Measurements from ENCODE around the gene SEM1.

The SEM1 gene

GRCh38 chr7:96719164-96719563, 9.5 kb upstream of the SEM1 start:
- DNase-seq (ENCODE audit: extremely low read depth, low read depth) = no peak
- no peak for TF ChIP-seq CTCF (IDR thresholded peaks at IDR 0.05; ENCODE audit: low read depth, low read length)

GRCh38 chr7:96718107-96719003, 8.7 kb upstream of the SEM1 start:
- DNase-seq (ENCODE audit: extremely low read depth, low read depth) = no peak
- TF ChIP-seq CTCF (IDR thresholded peaks at IDR 0.05; ENCODE audit: low read depth, low read length) = no peak

GRCh38 chr7:96713037-96713436, 3.4 kb upstream of the SEM1 start:
- DNase-seq (ENCODE audit: extremely low read depth, low read depth) = no peak
- TF ChIP-seq CTCF (IDR thresholded peaks at IDR 0.05; ENCODE audit: low read depth, low read length) = no peak

- no peak for TF ChIP-seq CTCF (IDR thresholded peaks at IDR 0.05; ENCODE audit: low read depth, low read length)
- no peak for DNase-seq (ENCODE audit: extremely low read depth, low read depth)
Measured at GRCh38 chr7:96710544-96710943, 898 bp upstream of the SEM1 start.

- no peak for TF ChIP-seq CTCF (IDR thresholded peaks at IDR 0.05; ENCODE audit: low read depth, low read length)
- DNase-seq (ENCODE audit: extremely low read depth, low read depth) = no peak
Measured at GRCh38 chr7:96708872-96709271, 774 bp downstream of the SEM1 start.

- peak; percentile 7 for DNase-seq (ENCODE audit: extremely low read depth, low read depth)
- TF ChIP-seq CTCF (IDR thresholded peaks at IDR 0.05; ENCODE audit: low read depth, low read length) = no peak
Measured at GRCh38 chr7:96707901-96708774, 1.5 kb downstream of the SEM1 start.

- no peak for DNase-seq (ENCODE audit: extremely low read depth, low read depth)
- no peak for TF ChIP-seq CTCF (IDR thresholded peaks at IDR 0.05; ENCODE audit: low read depth, low read length)
Measured at GRCh38 chr7:96701258-96701657, 8.4 kb downstream of the SEM1 start.
